Breast epithelium (tissue), 4 donors: Measurements from ENCODE around the gene NPTXR. TPM values are rescaled to one million over a fixed set of nuclear protein-coding genes. Genes with fewer than 3 reads are reported as not detected.

Experiments used
- DNase-seq, 2 donors: peaks; one replicate each; pipeline ENCODE4 v3.0.0-alpha.2; 2019; ENCODE audit warnings: low spot score in 2 of 2
- H3K27ac ChIP-seq, 2 donors: fragments of 200-600 bp; sonication (generic) in 1 of 2; one replicate each; pipeline ENCODE4 v1.5.1; 2016 to 2019; ENCODE audit warnings: mild to moderate bottlenecking in 1 of 2
- H3K27me3 ChIP-seq, 2 donors: fragments of 200-600 bp; sonication (generic) in 1 of 2; one replicate each; pipeline versions ENCODE4 v1.5.1 to v1.6.0; 2017 to 2019; ENCODE audit warnings: control low read depth in 1 of 2, mild to moderate bottlenecking in 1 of 2
- H3K36me3 ChIP-seq: fragments of 200-600 bp; one replicate; pipeline ENCODE4 v1.5.1; 2019
- H3K4me1 ChIP-seq, 2 donors: fragments of 200-600 bp; sonication (generic); one replicate each; pipeline ENCODE4 v1.5.1; 2016 to 2019; ENCODE audit warnings: control low read depth in 1 of 2
- H3K4me3 ChIP-seq, 3 donors: fragments of 200-600 bp; sonication (generic); 1 replicate in 2 of 3; 2 replicates in 1 of 3; pipeline ENCODE4 v1.5.1; 2016 to 2019; ENCODE audit warnings: mild to moderate bottlenecking in 3 of 3, moderate library complexity in 2 of 3
- H3K9me3 ChIP-seq, 2 donors: fragments of 200-600 bp; sonication (generic) in 1 of 2; one replicate each; pipeline ENCODE4 v1.5.1; 2016 to 2019; ENCODE audit warnings: control low read depth in 1 of 2
- CTCF ChIP-seq, 3 donors: fragments of 450-650 bp; IDR thresholded peaks; one replicate each; pipeline ENCODE4 v1.5.1; 2016 to 2017; ENCODE audit warnings: antibody characterized with exemption in 3 of 3, mild to moderate bottlenecking in 3 of 3, moderate library complexity in 3 of 3
- POLR2A ChIP-seq: fragments of 450-650 bp; IDR thresholded peaks from one replicate; pipeline ENCODE4 v1.6.1; 2016; ENCODE audit warnings: antibody characterized with exemption, mild to moderate bottlenecking, moderate library complexity
- POLR2AphosphoS5 ChIP-seq, 3 donors: sonication (generic); formaldehyde crosslinking; IDR thresholded peaks; one replicate each; pipeline ENCODE4 v1.6.1; 2017; ENCODE audit warnings: antibody characterized with exemption in 3 of 3
- intact Hi-C: fragments of 100-400 bp; cut with DNase I; formaldehyde crosslinking; loops from one replicate; pipeline ENCODE4 v1.15.1; 2023; ENCODE audit warnings: low total_unique reads
- total RNA-seq, 3 donors: library from RNA; depleted of rRNA; stranded (reverse); fragments of >200 nt; gene quantifications; one replicate each; pipeline ENCODE4 v1.1.0, GENCODE V29; 2016

Gene NPTXR
- total RNA-seq, 3 donors from 2014 or later = 3.7 to 4.6 (median 4.5) TPM

- Histone ChIP-seq H3K27ac (no peak overlapping the region), H3K27me3 (no peaks in the 10 kb centered on the region), H3K4me1 (peaks cover 3 to 8% of the 10 kb centered on the region in 2 donors), H3K4me3 (no peak overlapping the region), H3K36me3 (no peaks in the 10 kb centered on the region), H3K9me3 (no peaks in the 10 kb centered on the region)
- no peak for DNase-seq
- intact Hi-C loops = no loop called here
- TF ChIP-seq CTCF (IDR thresholded peaks at IDR 0.05) (no peak), POLR2AphosphoS5 (IDR thresholded peaks at IDR 0.05) (no peak), POLR2A (no peak)
These were observed 2.2 kb downstream of the NPTXR start for GRCh38 chr22:38841635-38842034.

GRCh38 chr22:38841211-38841610 is 2.6 kb downstream of the NPTXR start:
- H3K9me3 ChIP-seq = no peaks in the 10 kb centered on the region
- H3K36me3 ChIP-seq = no peaks in the 10 kb centered on the region
- H3K27ac ChIP-seq = no peak overlapping the region
- no peaks in the 10 kb centered on the region for H3K27me3 ChIP-seq
- peaks cover 3 to 8% of the 10 kb centered on the region in 2 donors for H3K4me1 ChIP-seq
- no peak overlapping the region for H3K4me3 ChIP-seq
- DNase-seq = no peak
- TF ChIP-seq CTCF (IDR thresholded peaks at IDR 0.05) (no peak), POLR2AphosphoS5 (IDR thresholded peaks at IDR 0.05) (no peak), POLR2A (no peak)
- intact Hi-C loops = no loop called here

GRCh38 chr22:38840129-38840528 is 3.7 kb downstream of the NPTXR start:
- Histone ChIP-seq H3K36me3 (no peaks in the 10 kb centered on the region), H3K4me1 (peaks cover 3 to 8% of the 10 kb centered on the region in 2 donors), H3K9me3 (no peaks in the 10 kb centered on the region), H3K27me3 (no peaks in the 10 kb centered on the region), H3K27ac (no peak overlapping the region), H3K4me3 (no peak overlapping the region)
- no peak for TF ChIP-seq POLR2A
- no peak for TF ChIP-seq POLR2AphosphoS5 (IDR thresholded peaks at IDR 0.05)
- no peak for TF ChIP-seq CTCF (IDR thresholded peaks at IDR 0.05)
- intact Hi-C loops = no loop called here
- DNase-seq = no peak

- H3K27ac ChIP-seq = no peak overlapping the region
- TF ChIP-seq CTCF (IDR thresholded peaks at IDR 0.05) (no peak), POLR2AphosphoS5 (IDR thresholded peaks at IDR 0.05) (no peak), POLR2A (no peak)
- H3K27me3 ChIP-seq = no peaks in the 10 kb centered on the region
- DNase-seq = no peak
- no peaks in the 10 kb centered on the region for H3K36me3 ChIP-seq
- H3K9me3 ChIP-seq = no peaks in the 10 kb centered on the region
- intact Hi-C loops = no loop called here
- peaks cover 3 to 8% of the 10 kb centered on the region in 2 donors for H3K4me1 ChIP-seq
- no peak overlapping the region for H3K4me3 ChIP-seq
These were observed 4.1 kb downstream of the NPTXR start for GRCh38 chr22:38839686-38840085.

- no peaks in the 10 kb centered on the region for H3K27me3 ChIP-seq
- H3K27ac ChIP-seq = no peak overlapping the region
- no peak for DNase-seq
- no peaks in the 10 kb centered on the region for H3K9me3 ChIP-seq
- no peak overlapping the region for H3K4me3 ChIP-seq
- no peaks in the 10 kb centered on the region for H3K36me3 ChIP-seq
- peaks cover 0 to 3% of the 10 kb centered on the region in 2 donors for H3K4me1 ChIP-seq
- TF ChIP-seq CTCF (IDR thresholded peaks at IDR 0.05) (no peak), POLR2AphosphoS5 (IDR thresholded peaks at IDR 0.05) (no peak), POLR2A (no peak)
- intact Hi-C loops = no loop called here
These were observed 6.4 kb downstream of the NPTXR start for GRCh38 chr22:38837414-38837928.
